ENCODE measurements around the gene NBEA. TPM values are rescaled to one million over a fixed set of nuclear protein-coding genes. Genes with fewer than 3 reads are reported as not detected.
"Not testable (repeated sequence)": the region's sequence is repeated elsewhere in the genome, so short reads cannot be mapped to it uniquely, and the experiment has no call there.

NBEA gene
- total RNA-seq, 1 donor from 2014 or later: 6.6 TPM

DNA sequence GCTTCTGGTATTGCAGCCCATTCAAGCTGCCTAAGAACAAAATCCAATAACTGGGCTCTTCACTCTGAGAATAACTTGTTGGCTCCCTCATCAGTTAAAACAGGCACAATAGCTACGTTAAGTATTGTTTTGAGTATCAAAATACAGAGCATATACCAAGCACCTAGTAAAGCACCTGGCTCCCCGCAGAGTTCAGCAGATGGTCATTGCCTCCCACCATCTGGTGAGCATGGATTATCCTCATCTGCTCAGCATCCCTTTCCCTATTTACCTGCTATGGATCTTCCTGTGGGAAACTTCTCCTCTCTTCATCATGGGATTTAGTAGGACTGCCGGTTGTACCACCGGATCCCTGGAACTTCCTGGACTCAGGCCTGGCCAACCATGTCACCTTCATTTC, 733.6 kb downstream of the NBEA start:
- Histone ChIP-seq H3K4me1 (no peaks in the 10 kb centered on the region), H3K9me3 (peaks cover 3% of the 10 kb centered on the region), H3K27ac (no peak overlapping the region), H3K4me3 (no peak overlapping the region), H3K27me3 (ENCODE audit: low read depth) (no peaks in the 10 kb centered on the region), H3K36me3 (no peaks in the 10 kb centered on the region)
- DNase-seq (no peak), ATAC-seq (no peak)
- TF ChIP-seq, protein P1, sequence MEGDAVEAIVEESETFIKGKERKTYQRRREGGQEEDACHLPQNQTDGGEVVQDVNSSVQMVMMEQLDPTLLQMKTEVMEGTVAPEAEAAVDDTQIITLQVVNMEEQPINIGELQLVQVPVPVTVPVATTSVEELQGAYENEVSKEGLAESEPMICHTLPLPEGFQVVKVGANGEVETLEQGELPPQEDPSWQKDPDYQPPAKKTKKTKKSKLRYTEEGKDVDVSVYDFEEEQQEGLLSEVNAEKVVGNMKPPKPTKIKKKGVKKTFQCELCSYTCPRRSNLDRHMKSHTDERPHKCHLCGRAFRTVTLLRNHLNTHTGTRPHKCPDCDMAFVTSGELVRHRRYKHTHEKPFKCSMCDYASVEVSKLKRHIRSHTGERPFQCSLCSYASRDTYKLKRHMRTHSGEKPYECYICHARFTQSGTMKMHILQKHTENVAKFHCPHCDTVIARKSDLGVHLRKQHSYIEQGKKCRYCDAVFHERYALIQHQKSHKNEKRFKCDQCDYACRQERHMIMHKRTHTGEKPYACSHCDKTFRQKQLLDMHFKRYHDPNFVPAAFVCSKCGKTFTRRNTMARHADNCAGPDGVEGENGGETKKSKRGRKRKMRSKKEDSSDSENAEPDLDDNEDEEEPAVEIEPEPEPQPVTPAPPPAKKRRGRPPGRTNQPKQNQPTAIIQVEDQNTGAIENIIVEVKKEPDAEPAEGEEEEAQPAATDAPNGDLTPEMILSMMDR (IDR thresholded peaks at IDR 0.05): no peak
- intact Hi-C loops (cut with DNase I): no loop called here

DNA sequence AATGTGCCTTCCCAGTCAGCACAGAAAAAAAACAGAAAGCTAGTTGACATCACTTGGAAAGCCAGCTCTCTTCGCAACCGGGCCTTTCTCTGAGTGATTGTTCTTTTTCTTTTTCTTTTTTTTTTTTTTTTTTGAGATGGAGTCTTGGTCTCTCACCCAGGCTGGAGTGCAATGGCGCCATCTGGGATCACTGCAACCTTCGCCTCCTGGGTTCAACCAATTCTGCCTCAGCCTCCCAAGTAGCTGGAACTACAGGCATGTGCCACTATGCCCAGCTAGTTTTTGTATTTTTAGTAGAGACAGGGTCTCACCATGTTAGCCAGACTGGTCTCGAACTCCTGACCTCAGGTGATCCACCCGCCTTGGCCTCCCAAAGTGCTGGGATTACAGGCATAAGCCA, 735.8 kb downstream of the NBEA start:
- ATAC-seq; intact Hi-C loops (cut with DNase I); DNase-seq; H3K4me1 ChIP-seq; H3K27ac ChIP-seq; H3K36me3 ChIP-seq; H3K27me3 ChIP-seq (ENCODE audit: low read depth); H3K4me3 ChIP-seq; H3K9me3 ChIP-seq: not testable (repeated sequence)

DNA sequence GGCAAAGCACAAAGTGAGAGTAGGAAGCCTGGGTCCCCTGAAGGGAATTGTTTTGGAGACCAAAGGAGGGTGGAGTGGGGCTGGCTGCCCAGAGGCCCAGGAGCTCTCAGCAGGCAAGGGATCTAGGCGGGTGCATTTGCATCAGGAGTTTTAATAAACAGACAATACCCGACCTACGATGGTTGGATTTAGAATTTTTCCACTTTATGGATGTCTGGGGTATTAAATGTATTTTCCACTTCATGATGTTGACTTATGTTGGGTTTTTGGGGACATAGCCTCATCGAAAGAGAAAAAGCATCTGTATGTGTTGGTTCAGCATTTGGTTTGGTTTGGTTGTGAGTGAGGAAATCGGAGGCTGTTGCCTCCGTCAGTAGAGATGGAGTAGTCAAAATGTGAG, 739.6 kb downstream of the NBEA start:
- Histone ChIP-seq H3K4me1 (no peaks in the 10 kb centered on the region), H3K27me3 (ENCODE audit: low read depth) (no peaks in the 10 kb centered on the region), H3K36me3 (no peaks in the 10 kb centered on the region), H3K27ac (no peak overlapping the region), H3K9me3 (peaks cover 3% of the 10 kb centered on the region), H3K4me3 (no peak overlapping the region)
- DNase-seq: no peak
- TF ChIP-seq, protein P1 (IDR thresholded peaks at IDR 0.05): no peak
- intact Hi-C loops (cut with DNase I): no loop called here
- ATAC-seq: no peak

DNA sequence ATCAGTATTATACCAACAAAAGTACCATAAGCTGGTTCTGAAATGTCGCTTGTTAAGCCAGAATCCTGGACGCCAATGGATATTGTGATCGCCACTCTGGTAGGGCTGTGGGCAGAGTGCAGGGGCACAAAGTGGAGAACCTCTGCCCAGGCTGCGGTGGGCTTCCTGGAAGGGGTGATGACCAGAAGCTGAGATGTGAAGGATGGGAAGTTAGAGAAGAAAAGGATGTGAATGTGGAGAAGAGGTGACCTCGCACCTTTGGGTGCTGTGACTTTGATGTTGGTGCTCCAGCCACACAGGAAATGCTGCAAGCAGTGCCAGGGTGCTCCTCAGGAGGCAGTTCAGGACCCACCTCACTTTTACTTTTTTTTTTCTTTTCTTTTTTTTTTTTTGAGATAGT, 742.4 kb downstream of the NBEA start:
- Histone ChIP-seq H3K27ac (no peak overlapping the region), H3K4me1 (no peaks in the 10 kb centered on the region), H3K4me3 (no peak overlapping the region), H3K36me3 (no peaks in the 10 kb centered on the region), H3K27me3 (ENCODE audit: low read depth) (no peaks in the 10 kb centered on the region), H3K9me3 (no peaks in the 10 kb centered on the region)
- intact Hi-C loops (cut with DNase I): no loop called here
- no peak for ATAC-seq
- TF ChIP-seq, protein P1 (IDR thresholded peaks at IDR 0.05): no peak
- no peak for DNase-seq

DNA sequence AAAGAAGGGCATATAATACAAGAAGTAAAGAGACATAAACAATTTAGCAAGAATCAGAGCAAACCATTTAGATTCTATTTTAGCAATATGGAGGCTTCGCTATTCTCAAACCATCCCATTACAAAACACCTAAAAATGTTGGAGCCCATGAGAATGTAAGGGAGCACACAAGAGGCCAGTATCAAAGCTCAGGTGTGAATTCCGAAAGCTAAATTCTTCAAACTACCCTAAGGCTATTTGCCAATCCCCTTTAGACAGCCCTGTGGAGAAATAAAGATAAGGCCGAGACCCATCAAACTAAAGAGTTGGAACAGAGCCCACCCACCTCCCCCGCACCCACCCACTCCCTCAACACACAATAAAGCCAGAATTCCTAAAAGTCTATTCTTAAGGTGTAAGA, 745.3 kb downstream of the NBEA start:
- Histone ChIP-seq H3K27me3 (ENCODE audit: low read depth) (no peaks in the 10 kb centered on the region), H3K36me3 (no peaks in the 10 kb centered on the region), H3K27ac (no peak overlapping the region), H3K9me3 (no peaks in the 10 kb centered on the region), H3K4me1 (no peaks in the 10 kb centered on the region), H3K4me3 (no peak overlapping the region)
- DNase-seq (no peak), ATAC-seq (no peak)
- TF ChIP-seq, protein P1 (IDR thresholded peaks at IDR 0.05): no peak
- intact Hi-C loops (cut with DNase I): no loop called here

DNA sequence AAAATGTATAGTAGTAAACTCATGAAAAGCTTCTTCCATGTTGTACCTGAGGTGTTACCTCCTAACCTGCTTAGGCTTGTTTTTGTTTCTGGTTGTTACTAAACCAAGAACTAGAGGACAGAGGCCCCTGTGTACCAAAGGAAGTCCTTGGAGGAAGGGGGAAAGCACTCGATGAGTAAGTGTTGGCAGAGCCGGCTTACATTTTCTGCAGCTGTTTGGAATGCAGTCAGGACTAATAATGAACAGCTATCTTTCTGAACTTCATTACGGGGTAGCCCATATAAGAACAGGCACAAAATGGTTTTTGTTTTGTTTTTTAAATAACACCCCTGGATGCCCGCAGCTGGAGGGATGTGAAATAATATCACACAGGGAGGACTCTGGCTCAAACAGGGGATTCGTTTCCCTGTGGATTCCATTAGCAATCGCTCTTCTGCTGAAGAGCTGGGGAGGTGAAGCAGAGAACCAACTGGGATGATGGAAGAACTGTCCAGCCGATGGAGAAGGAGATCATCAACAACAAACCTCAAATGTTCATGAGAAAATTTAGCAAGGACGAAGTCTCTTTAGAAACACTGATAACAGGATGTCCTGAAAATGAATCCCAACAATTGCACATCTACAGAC, 748.6 kb downstream of the NBEA start:
- Histone ChIP-seq H3K36me3 (no peaks in the 10 kb centered on the region), H3K9me3 (no peaks in the 10 kb centered on the region), H3K4me1 (no peaks in the 10 kb centered on the region), H3K27me3 (ENCODE audit: low read depth) (no peaks in the 10 kb centered on the region), H3K27ac (no peak overlapping the region), H3K4me3 (no peak overlapping the region)
- TF ChIP-seq, protein P1 (IDR thresholded peaks at IDR 0.05): no peak
- DNase-seq (no peak), ATAC-seq (peak in 1 of 2 donors; percentile 19)
- intact Hi-C loops (cut with DNase I): no loop called here
